DOHH2 (cell line): ENCODE data around the gene ACTG1.

Experiments
- H3F3A ChIP-seq: fragments of 200-600 bp; sonication (generic), shearing (Covaris generic); 2 replicates; pipeline ENCODE4 v1.6.0; 2016; ENCODE audit warnings: antibody characterized with exemption, mild to moderate bottlenecking; ENCODE audit not compliant: control insufficient read depth, insufficient read depth
- H3K27ac ChIP-seq: fragments of 200-600 bp; sonication (generic); 2 replicates; pipeline ENCODE4 v1.5.1; 2014; ENCODE audit warnings: low read depth, mild to moderate bottlenecking, low read length, moderate library complexity
- H3K27me3 ChIP-seq: fragments of 200-600 bp; sonication (generic); 2 replicates; pipeline ENCODE4 v1.6.1; 2014; ENCODE audit warnings: mild to moderate bottlenecking, low read length, mixed read lengths; ENCODE audit not compliant: control insufficient read depth
- H3K36me3 ChIP-seq: fragments of 200-600 bp; sonication (generic); 2 replicates; pipeline ENCODE4 v1.6.1; 2014; ENCODE audit warnings: mild to moderate bottlenecking, low read length, moderate library complexity, mixed read lengths; ENCODE audit not compliant: control insufficient read depth
- H3K4me1 ChIP-seq: fragments of 200-600 bp; sonication (generic); 2 replicates; pipeline ENCODE4 v1.6.1; 2014; ENCODE audit warnings: mild to moderate bottlenecking, low read length, mixed read lengths; ENCODE audit not compliant: control insufficient read depth
- H3K4me2 ChIP-seq: fragments of 200-600 bp; sonication (generic); 2 replicates; pipeline ENCODE4 v1.6.0; 2014; ENCODE audit warnings: mild to moderate bottlenecking, low read length, moderate library complexity
- H3K4me3 ChIP-seq: fragments of 200-600 bp; sonication (generic); 2 replicates; pipeline ENCODE4 v1.5.1; 2014; ENCODE audit warnings: mild to moderate bottlenecking, low read length, mixed read lengths
- H3K79me2 ChIP-seq: fragments of 200-600 bp; sonication (generic); 2 replicates; pipeline ENCODE4 v1.6.1; 2014; ENCODE audit warnings: mild to moderate bottlenecking, low read length, mixed read lengths; ENCODE audit not compliant: control insufficient read depth
- H3K9me2 ChIP-seq: fragments of 200-600 bp; sonication (generic); replicated peaks from 2 replicates; pipeline ENCODE4 v1.6.1; 2014; ENCODE audit warnings: mild to moderate bottlenecking, low read length, mixed read lengths; ENCODE audit not compliant: control insufficient read depth
- H3K9me3 ChIP-seq: fragments of 200-600 bp; sonication (generic); 2 replicates; pipeline ENCODE4 v1.6.1; 2014; ENCODE audit warnings: antibody characterized with exemption, low read length, mixed read lengths; ENCODE audit not compliant: control insufficient read depth, insufficient read depth
- H4K20me1 ChIP-seq: fragments of 200-600 bp; sonication (generic); 2 replicates; pipeline ENCODE4 v1.6.0; 2014; ENCODE audit warnings: low read depth, mild to moderate bottlenecking, antibody characterized with exemption, low read length, moderate library complexity; ENCODE audit not compliant: control insufficient read depth, insufficient read depth
- CTCF ChIP-seq: fragments of 200-600 bp; sonication (generic); IDR thresholded peaks from one replicate; pipeline ENCODE4 v1.5.1; 2014; ENCODE audit warnings: antibody characterized with exemption, mild to moderate bottlenecking, low read depth, low read length; ENCODE audit not compliant: poor library complexity, severe bottlenecking
- EZH2phosphoT487 ChIP-seq: fragments of 200-600 bp; sonication (generic); IDR thresholded peaks from 2 replicates; pipeline ENCODE4 v1.6.1; 2017; ENCODE audit warnings: borderline replicate concordance, mild to moderate bottlenecking, antibody characterized with exemption, low read length, moderate library complexity, mixed read lengths

ACTG1 gene

GRCh38 chr17:81466564-81467472 lies 45.8 kb downstream of the ACTG1 start:
- no peak overlapping the region for H3K27ac ChIP-seq
- H3K79me2 ChIP-seq: no peaks in the 10 kb centered on the region
- H3K4me1 ChIP-seq: no peaks in the 10 kb centered on the region
- no peaks in the 10 kb centered on the region for H3K9me2 ChIP-seq
- H3K4me2 ChIP-seq: no peak overlapping the region
- no peaks in the 10 kb centered on the region for H3K9me3 ChIP-seq
- H3F3A ChIP-seq: no peaks in the 10 kb centered on the region
- no peaks in the 10 kb centered on the region for H4K20me1 ChIP-seq
- H3K36me3 ChIP-seq: no peaks in the 10 kb centered on the region
- no peak for TF ChIP-seq CTCF
- no peak for TF ChIP-seq EZH2phosphoT487
- no peaks in the 10 kb centered on the region for H3K27me3 ChIP-seq
- H3K4me3 ChIP-seq: no peak overlapping the region

- H3K27me3 ChIP-seq: no peaks in the 10 kb centered on the region
- H3K79me2 ChIP-seq: no peaks in the 10 kb centered on the region
Measured at GRCh38 chr17:81465910-81466309, 46.7 kb downstream of the ACTG1 start.

GRCh38 chr17:81464586-81464985 lies 48.0 kb downstream of the ACTG1 start:
- H3K79me2 ChIP-seq: no peaks in the 10 kb centered on the region
- no peak overlapping the region for H3K4me2 ChIP-seq
- H3K27me3 ChIP-seq: no peaks in the 10 kb centered on the region
- no peaks in the 10 kb centered on the region for H3K9me2 ChIP-seq
- no peaks in the 10 kb centered on the region for H3K4me1 ChIP-seq
- TF ChIP-seq EZH2phosphoT487 (no peak), CTCF (no peak)
- no peak overlapping the region for H3K4me3 ChIP-seq
- no peaks in the 10 kb centered on the region for H3K9me3 ChIP-seq
- no peaks in the 10 kb centered on the region for H3K36me3 ChIP-seq
- H3K27ac ChIP-seq: no peak overlapping the region
- H3F3A ChIP-seq: no peaks in the 10 kb centered on the region
- no peaks in the 10 kb centered on the region for H4K20me1 ChIP-seq

More at GRCh38 chr17:81465910-81466309, 46.7 kb downstream of the ACTG1 start:
- H3K4me2 ChIP-seq: no peak overlapping the region
- TF ChIP-seq EZH2phosphoT487 (no peak), CTCF (no peak)
- H3K9me3 ChIP-seq: no peaks in the 10 kb centered on the region
- no peaks in the 10 kb centered on the region for H3K4me1 ChIP-seq
- no peaks in the 10 kb centered on the region for H3F3A ChIP-seq
- H4K20me1 ChIP-seq: no peaks in the 10 kb centered on the region
- no peaks in the 10 kb centered on the region for H3K36me3 ChIP-seq
- no peak overlapping the region for H3K27ac ChIP-seq
- no peak overlapping the region for H3K4me3 ChIP-seq
- no peaks in the 10 kb centered on the region for H3K9me2 ChIP-seq
